Activated T-cell treated with anti-CD3 and anti-CD28 coated beads, Interleukin-2, amount 50 U/mL, for 24 hours (primary cell): Measurements from ENCODE around the gene LPCAT2.

Source experiments
- DNase-seq: peaks from one replicate; pipeline ENCODE4 v3.0.0-alpha.2; 2020
- H3K27ac Mint-ChIP-seq: 2 replicates; pipeline ENCODE4 v1.8.0; 2020; ENCODE audit warnings: mild to moderate bottlenecking, mixed read lengths
- H3K27me3 Mint-ChIP-seq: 2 replicates; pipeline ENCODE4 v1.8.0; 2020; ENCODE audit warnings: mixed read lengths
- H3K36me3 Mint-ChIP-seq: 2 replicates; pipeline ENCODE4 v1.8.0; 2020; ENCODE audit warnings: low read depth, mixed read lengths
- H3K4me1 Mint-ChIP-seq: 2 replicates; pipeline ENCODE4 v1.8.0; 2020; ENCODE audit warnings: low read depth, mixed read lengths
- H3K4me3 Mint-ChIP-seq: 2 replicates; pipeline ENCODE4 v1.8.0; 2020; ENCODE audit warnings: mild to moderate bottlenecking, moderate library complexity, mixed read lengths
- H3K9me3 Mint-ChIP-seq: 2 replicates; pipeline ENCODE4 v1.8.0; 2020; ENCODE audit warnings: mixed read lengths

Gene LPCAT2

DNA sequence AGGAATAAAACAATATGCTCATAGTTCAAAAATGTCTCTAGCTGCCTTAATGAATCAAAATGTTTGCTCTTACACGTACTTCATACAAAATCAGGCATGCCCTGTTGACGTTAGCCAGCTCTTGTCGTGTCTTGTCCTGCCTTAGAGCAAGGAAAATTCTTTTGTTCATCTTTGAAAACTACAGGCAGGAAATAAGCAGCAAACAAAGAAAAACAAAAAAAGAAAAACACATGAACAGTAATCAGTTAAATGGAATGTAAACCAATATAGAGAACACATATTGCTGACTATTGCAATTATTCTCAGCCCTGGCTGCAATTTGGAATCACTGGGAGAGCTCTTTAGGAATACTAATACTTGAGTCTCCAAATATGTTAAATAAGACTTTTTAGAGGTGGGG, 59.3 kb downstream of the LPCAT2 start:
- Mint-ChIP-seq H3K9me3 (no peaks in the 10 kb centered on the region), H3K27ac (no peak overlapping the region), H3K4me1 (no peaks in the 10 kb centered on the region), H3K27me3 (peaks cover 7% of the 10 kb centered on the region), H3K36me3 (no peaks in the 10 kb centered on the region), H3K4me3 (no peak overlapping the region)
- no peak for DNase-seq

DNA sequence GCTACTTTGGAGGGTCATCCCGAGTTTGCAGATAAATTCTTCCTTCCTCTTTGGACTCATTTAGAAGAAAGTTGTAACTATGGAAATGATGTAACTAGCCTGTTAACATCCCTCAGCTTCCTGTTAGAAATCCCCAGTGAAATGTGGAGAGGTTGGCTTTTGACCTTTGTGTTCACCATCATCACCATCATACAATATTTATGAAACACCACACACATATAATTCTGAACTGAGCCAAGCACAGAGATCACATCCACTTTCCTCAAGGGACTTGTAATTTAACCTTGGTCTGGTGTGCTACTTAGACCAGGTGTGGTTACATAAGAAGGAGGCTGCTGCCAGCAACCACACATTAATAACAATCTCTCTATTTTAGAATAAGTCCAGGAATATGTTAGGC, 60.2 kb downstream of the LPCAT2 start:
- no peaks in the 10 kb centered on the region for H3K27me3 Mint-ChIP-seq
- H3K27ac Mint-ChIP-seq, result no peak overlapping the region
- no peak for DNase-seq
- H3K4me1 Mint-ChIP-seq, result no peaks in the 10 kb centered on the region
- no peaks in the 10 kb centered on the region for H3K36me3 Mint-ChIP-seq
- H3K9me3 Mint-ChIP-seq, result no peaks in the 10 kb centered on the region
- no peak overlapping the region for H3K4me3 Mint-ChIP-seq

DNA sequence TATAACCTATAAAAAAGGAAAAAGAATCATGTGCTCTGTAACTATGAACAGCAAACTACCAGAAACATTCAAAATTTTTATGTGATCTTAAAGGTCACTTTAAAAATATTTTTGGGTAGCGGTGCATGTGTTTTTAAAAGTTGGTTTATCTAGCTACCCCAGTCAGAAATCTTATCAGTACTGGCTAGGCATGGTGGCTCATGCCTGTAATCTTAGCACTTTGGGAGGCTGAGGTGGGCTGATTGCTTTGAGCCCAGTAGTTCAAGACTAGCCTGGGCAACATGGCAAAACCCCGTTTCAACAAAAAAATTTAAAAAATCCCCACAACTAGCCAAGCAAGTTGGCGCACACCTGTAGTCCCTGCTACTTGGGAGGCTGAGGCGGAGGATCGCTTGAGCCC, 61.3 kb downstream of the LPCAT2 start:
- H3K4me1 Mint-ChIP-seq, result no peaks in the 10 kb centered on the region
- H3K27me3 Mint-ChIP-seq, result peaks cover 2% of the 10 kb centered on the region
- H3K27ac Mint-ChIP-seq, result no peak overlapping the region
- no peaks in the 10 kb centered on the region for H3K9me3 Mint-ChIP-seq
- no peaks in the 10 kb centered on the region for H3K36me3 Mint-ChIP-seq
- no peak for DNase-seq
- H3K4me3 Mint-ChIP-seq, result no peak overlapping the region

DNA sequence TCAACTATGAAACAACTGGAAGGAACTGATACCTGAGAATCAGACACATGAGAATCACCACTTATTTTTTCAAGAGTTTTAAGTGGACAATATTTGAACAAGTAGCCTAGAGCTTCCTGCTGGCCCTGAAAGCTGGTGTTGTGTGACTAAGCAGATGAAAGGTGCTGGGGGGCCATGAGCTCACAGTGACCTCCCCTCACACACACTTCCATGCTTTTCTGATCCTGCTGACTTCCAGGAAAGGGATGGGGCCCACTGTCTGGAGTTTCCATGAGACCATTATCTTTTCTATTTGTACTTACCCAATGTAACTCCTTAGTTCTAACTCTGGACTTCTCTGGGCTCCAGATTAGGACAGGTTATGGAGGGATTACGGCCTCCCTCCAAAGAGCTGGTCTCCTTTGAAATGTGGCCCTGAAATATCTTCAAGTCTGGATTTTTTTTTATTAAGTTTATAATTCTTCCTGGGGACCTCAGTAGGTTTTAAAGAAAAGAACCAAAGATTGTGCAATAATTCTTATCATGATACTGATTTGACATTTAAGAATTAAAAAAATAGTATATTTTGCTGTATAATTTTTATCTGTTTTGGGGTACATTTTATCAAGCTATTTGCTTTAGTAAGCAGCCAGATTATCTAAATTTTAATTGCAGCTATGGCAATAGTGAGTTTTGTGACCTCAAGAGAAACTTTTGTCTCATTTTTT, 62.5 kb downstream of the LPCAT2 start:
- Mint-ChIP-seq H3K4me1 (no peaks in the 10 kb centered on the region), H3K36me3 (no peaks in the 10 kb centered on the region), H3K4me3 (no peak overlapping the region), H3K27me3 (peaks cover 2% of the 10 kb centered on the region), H3K9me3 (no peaks in the 10 kb centered on the region), H3K27ac (no peak overlapping the region)
- no peak for DNase-seq

DNA sequence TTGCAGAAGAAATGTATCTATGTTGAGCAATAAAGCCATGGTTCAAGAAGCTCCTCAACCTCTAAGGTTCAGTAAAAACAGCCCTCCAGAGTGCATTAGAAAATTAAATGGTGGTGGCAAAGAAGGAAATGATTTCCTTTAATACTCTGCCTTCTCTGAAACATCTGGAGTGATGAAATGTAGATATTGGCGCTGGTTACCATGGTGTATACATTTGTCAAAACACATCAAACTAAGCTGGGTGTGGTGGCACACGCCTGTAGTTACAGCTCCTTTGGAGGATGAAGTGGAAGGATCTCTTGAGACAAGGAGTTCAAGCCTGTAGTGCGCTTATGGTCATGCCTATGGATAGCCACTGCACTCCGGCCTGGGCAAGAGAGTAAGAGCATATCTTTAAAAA, 63.6 kb downstream of the LPCAT2 start:
- H3K4me3 Mint-ChIP-seq, result no peak overlapping the region
- peaks cover 2% of the 10 kb centered on the region for H3K27me3 Mint-ChIP-seq
- H3K36me3 Mint-ChIP-seq, result no peaks in the 10 kb centered on the region
- H3K9me3 Mint-ChIP-seq, result no peaks in the 10 kb centered on the region
- no peak overlapping the region for H3K27ac Mint-ChIP-seq
- DNase-seq, result no peak
- no peaks in the 10 kb centered on the region for H3K4me1 Mint-ChIP-seq

DNA sequence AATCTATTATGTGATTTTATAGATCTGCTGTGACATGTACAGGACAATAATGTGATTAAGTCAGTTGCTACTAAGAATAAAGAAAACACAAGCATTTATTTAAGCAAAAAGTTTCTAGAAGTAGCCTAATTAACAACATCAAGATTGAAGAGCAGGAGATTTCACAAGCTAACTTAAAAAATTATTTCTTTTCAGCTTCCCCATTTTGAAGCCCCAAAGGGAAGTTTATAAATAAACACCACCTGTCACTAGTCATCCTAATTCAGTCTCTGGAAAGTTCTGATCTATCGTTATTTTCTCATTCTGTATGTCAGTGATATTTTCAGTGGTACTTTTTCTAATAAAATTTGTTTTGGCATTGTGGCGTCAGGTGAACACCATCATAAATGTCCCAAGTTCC, 65.9 kb downstream of the LPCAT2 start:
- H3K4me3 Mint-ChIP-seq, result no peak overlapping the region
- no peaks in the 10 kb centered on the region for H3K36me3 Mint-ChIP-seq
- no peaks in the 10 kb centered on the region for H3K9me3 Mint-ChIP-seq
- peaks cover 2% of the 10 kb centered on the region for H3K27me3 Mint-ChIP-seq
- no peaks in the 10 kb centered on the region for H3K4me1 Mint-ChIP-seq
- DNase-seq, result no peak
- H3K27ac Mint-ChIP-seq, result no peak overlapping the region

DNA sequence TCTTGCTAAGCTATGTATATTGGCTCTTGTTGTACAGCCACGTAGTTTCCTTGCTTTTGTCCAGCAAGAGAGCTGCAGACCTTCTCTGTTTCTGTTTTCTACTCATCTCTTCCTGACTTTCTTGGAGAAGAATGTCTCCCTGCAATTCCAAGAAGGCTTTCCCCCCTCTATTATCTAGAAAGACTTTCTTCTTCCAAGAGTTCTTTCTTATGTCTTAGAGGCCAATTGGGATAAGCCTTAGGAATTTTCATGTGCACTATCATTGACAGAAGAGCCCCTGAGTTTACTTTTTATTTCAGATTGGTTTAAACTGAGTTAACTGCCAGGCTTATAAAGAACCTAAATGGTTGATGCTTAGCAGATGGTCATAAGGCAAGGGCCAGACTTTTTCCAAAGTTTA, 66.6 kb downstream of the LPCAT2 start:
- DNase-seq, result no peak
- Mint-ChIP-seq H3K4me1 (no peaks in the 10 kb centered on the region), H3K4me3 (no peak overlapping the region), H3K36me3 (no peaks in the 10 kb centered on the region), H3K27me3 (peaks cover 2% of the 10 kb centered on the region), H3K27ac (no peak overlapping the region), H3K9me3 (no peaks in the 10 kb centered on the region)

DNA sequence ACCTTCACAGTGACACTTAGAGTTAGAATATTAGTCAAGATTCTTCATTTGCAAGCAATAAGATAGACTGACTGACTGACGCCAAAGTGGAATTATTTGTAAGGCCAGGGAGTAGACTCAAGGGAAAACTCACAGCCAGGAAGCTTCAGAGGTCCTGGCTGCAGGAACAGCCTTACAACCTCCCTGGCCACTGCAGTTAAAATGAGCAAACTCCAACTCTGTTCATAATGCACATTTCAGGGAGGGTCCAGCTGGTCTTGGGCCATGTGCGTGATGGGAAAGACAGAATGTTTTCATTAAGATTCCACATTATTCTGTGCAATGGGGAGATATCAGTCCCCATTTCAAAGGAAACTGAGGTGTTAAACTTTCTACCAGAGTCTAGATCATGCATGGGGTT, 67.5 kb downstream of the LPCAT2 start:
- Mint-ChIP-seq H3K9me3 (no peaks in the 10 kb centered on the region), H3K27ac (no peak overlapping the region), H3K4me3 (no peak overlapping the region), H3K27me3 (peaks cover 2% of the 10 kb centered on the region), H3K36me3 (no peaks in the 10 kb centered on the region), H3K4me1 (no peaks in the 10 kb centered on the region)
- no peak for DNase-seq

DNA sequence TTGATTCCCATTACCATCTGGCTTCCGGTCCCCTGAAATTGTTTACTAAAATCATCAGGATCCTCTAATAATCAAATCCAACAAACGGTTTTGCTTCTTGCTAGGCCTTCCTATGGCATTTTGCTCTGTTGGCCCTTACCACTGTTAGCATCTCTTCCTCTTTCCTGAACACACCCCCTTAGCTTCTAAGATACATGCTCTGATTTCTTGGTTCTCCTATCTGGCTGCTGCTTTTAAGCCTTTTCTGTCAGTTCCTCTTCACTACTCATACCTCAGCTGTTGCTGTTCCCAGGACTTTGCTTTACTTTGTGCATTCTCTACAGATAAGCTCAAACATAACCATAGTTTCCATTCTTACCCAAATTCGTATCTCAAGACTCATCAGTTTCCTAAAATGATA, 69.0 kb downstream of the LPCAT2 start:
- no peak overlapping the region for H3K4me3 Mint-ChIP-seq
- DNase-seq, result no peak
- H3K9me3 Mint-ChIP-seq, result no peaks in the 10 kb centered on the region
- H3K27me3 Mint-ChIP-seq, result peaks cover 2% of the 10 kb centered on the region
- no peak overlapping the region for H3K27ac Mint-ChIP-seq
- H3K36me3 Mint-ChIP-seq, result no peaks in the 10 kb centered on the region
- no peaks in the 10 kb centered on the region for H3K4me1 Mint-ChIP-seq

DNA sequence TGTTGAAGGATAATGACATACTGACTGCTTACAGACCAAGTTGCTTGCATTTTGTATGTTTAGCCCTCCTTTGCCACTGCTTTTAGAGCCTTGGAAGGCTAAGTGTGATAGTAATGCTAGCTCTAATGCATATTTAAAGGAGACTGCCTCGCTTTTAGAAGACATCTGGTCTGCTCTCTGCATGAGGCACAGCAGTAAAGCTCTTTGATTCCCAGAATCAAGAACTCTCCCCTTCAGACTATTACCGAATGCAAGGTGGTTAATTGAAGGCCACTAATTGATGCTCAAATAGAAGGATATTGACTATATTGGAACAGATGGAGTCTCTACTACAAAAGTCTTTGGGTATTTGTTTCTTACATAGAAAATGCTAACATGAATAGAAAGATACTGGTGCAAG, 76.8 kb downstream of the LPCAT2 start:
- H3K9me3 Mint-ChIP-seq, result no peaks in the 10 kb centered on the region
- no peak overlapping the region for H3K4me3 Mint-ChIP-seq
- H3K36me3 Mint-ChIP-seq, result no peaks in the 10 kb centered on the region
- H3K27ac Mint-ChIP-seq, result no peak overlapping the region
- DNase-seq, result no peak
- H3K4me1 Mint-ChIP-seq, result no peaks in the 10 kb centered on the region
- H3K27me3 Mint-ChIP-seq, result peaks cover 7% of the 10 kb centered on the region

DNA sequence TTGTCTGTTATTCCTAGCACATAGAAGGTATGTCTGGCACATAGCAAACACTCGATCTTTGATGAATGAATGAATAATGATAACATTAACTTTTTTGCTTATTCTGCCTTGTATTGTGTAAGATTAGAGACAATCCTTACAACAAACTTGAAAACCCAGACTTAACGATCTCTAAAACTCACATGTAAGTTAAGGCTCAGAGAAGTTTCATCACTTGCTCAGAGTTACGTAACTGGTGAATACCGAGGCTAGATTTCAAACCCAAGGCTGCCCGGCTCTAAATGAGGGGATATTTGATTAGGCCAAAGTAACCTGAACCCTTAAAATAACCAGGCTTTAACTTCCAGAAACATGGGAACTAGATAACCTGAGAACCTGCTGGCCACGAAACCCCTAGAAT, 79.9 kb downstream of the LPCAT2 start:
- no peak for DNase-seq
- Mint-ChIP-seq H3K27ac (no peak overlapping the region), H3K4me3 (no peak overlapping the region), H3K27me3 (peaks cover 26% of the 10 kb centered on the region), H3K9me3 (no peaks in the 10 kb centered on the region), H3K36me3 (no peaks in the 10 kb centered on the region), H3K4me1 (no peaks in the 10 kb centered on the region)

DNA sequence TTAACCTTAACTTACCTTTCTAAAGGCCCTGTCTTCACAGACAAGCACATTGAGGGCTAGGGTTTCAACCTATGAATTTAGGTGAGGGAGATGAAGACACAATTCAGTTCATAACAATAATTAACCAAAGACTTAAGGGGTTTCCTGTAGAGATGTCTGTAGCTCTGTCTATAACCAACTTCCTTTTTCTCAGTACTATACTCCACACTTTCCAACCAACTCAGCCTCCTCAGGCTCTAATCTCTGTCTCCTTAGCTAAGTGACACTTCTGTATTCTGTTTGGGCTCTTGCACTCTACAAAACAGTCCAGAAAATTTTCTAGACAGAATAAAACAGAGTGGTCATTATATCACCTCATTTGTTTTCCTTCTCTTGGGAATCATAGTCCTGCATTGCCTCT, 83.4 kb downstream of the LPCAT2 start:
- no peak overlapping the region for H3K27ac Mint-ChIP-seq
- H3K4me1 Mint-ChIP-seq, result no peaks in the 10 kb centered on the region
- no peak overlapping the region for H3K4me3 Mint-ChIP-seq
- no peaks in the 10 kb centered on the region for H3K9me3 Mint-ChIP-seq
- no peak for DNase-seq
- H3K27me3 Mint-ChIP-seq, result peaks cover 47% of the 10 kb centered on the region
- no peaks in the 10 kb centered on the region for H3K36me3 Mint-ChIP-seq

DNA sequence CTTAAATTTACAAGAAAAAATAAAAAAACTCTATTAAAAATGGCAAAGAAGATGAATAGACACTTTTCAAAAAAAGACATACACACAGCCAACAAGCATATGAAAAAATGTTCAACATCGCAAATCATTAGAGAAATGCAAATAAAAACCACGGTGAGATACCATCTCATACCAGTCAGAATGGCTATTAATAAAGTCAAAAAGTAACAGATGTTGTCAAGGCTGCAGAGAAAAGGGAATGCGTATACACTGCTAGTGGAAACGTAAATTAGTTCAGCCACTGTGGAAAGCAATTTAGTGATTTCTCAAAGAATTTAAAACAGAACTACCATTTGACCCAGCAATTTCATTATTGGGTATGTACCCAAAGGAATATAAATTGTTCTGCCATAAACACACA, 89.1 kb downstream of the LPCAT2 start:
- H3K4me3 Mint-ChIP-seq, result no peak overlapping the region
- H3K27me3 Mint-ChIP-seq, result peaks cover 29% of the 10 kb centered on the region
- H3K27ac Mint-ChIP-seq, result no peak overlapping the region
- no peaks in the 10 kb centered on the region for H3K9me3 Mint-ChIP-seq
- DNase-seq, result no peak
- H3K36me3 Mint-ChIP-seq, result no peaks in the 10 kb centered on the region
- H3K4me1 Mint-ChIP-seq, result no peaks in the 10 kb centered on the region

DNA sequence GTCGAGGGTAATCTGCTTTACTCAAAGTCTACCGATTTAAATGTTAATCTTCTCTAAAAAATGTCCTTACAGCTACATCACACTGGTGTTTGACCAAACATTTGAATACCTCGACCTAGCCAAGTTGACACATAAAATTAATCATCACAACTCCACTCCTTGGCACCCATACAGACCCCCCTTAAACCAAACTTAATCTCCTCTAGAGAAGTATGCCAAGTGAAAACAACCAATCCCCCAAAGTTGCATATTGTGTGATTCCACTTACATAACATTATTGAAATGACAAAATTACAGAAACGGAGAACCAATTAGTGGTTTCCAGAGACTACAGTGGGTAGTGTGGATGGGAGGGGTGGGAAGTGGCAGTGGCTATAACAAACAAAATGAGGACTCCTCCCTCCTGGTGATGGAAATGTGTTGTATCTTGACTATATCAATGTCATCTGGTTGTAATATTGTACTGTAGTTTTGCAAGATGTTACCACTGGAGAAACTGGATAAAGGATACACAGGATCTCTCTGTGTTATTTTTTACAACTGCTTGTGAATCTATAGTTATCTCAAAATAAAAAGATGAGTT, 97.0 kb downstream of the LPCAT2 start:
- H3K36me3 Mint-ChIP-seq, result no peaks in the 10 kb centered on the region
- H3K4me3 Mint-ChIP-seq, result no peak overlapping the region
- H3K4me1 Mint-ChIP-seq, result no peaks in the 10 kb centered on the region
- H3K27ac Mint-ChIP-seq, result no peak overlapping the region
- no peak for DNase-seq
- no peaks in the 10 kb centered on the region for H3K27me3 Mint-ChIP-seq
- no peaks in the 10 kb centered on the region for H3K9me3 Mint-ChIP-seq

DNA sequence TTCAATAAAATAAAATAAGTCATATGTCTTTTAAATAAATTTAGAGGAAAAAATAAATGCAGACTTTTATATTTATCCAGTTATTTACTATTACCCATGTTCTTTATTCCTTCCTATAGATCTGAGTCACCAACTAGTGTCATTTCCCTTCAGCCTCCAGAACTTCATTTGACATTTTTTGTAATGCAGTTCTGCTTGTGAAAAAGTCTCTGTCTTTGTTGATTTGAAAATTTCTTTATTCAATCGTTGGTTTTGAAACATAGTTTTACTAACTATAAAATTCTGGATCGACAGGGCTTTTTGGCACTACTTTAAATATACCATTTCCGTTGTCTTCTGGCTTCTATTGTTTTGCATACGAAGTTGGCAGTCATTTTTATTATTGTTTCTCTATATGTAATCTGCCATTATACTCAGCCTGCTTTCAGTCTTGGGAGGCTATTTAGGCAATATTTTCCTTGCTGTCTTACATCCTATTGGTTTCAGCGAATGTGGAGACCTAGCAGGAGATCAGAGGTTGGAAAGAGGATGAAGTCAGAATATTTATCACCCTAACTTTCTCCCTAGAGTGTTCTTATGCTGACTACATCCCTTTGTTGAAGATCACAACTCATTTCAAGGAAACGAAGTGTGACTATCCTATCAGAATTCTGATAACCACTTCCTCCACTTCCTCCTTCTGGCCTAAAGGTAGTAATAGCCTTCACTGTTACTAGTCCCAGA, 104.9 kb downstream of the LPCAT2 start:
- Mint-ChIP-seq H3K9me3 (no peaks in the 10 kb centered on the region), H3K27me3 (peaks cover 23% of the 10 kb centered on the region), H3K4me1 (no peaks in the 10 kb centered on the region), H3K4me3 (no peak overlapping the region), H3K27ac (no peak overlapping the region), H3K36me3 (no peaks in the 10 kb centered on the region)
- no peak for DNase-seq
